H54 (cell line): ENCODE results near the gene ADIPOR1.
"Not testable (repeated sequence)": the region's sequence is repeated elsewhere in the genome, so short reads cannot be mapped to it uniquely, and the experiment has no call there.

Source experiments
- DNase-seq: peaks from one replicate; pipeline ENCODE4 v3.0.0; 2011; ENCODE audit warnings: low spot score, mixed read lengths; ENCODE audit not compliant: insufficient read length
- FAIRE-seq: peaks from 3 replicates; lab custom pipeline; 2011; peaks lifted over from hg19 to GRCh38; lab: Jason Lieb, UNC
- POLR2A ChIP-seq: IDR thresholded peaks from 2 replicates; pipeline ENCODE4 v1.6.1; 2011; ENCODE audit warnings: low read depth, mild to moderate bottlenecking, low read length

ADIPOR1 gene

GRCh38 chr1:202957733-202958543, at the start of gene ADIPOR1:
ADIPOR1 (minus strand) TSS chr1:202958312; CDS start chr1:202951070, 7,242 bp downstream.
- TF ChIP-seq POLR2A, result peak; percentile 80
- DNase-seq, result peak; percentile 94
- no peak for FAIRE-seq

- DNase-seq, result peak; percentile 86
- peak; percentile 86 for FAIRE-seq
- TF ChIP-seq POLR2A, result peak; percentile 86
These were observed 49.1 kb upstream of the ADIPOR1 start, which contains the start of gene TMEM183A for GRCh38 chr1:203006948-203007871. TMEM183A (plus strand) TSS chr1:203007374; CDS start chr1:203007466, 92 bp downstream.

- not testable (repeated sequence) for DNase-seq, FAIRE-seq
These were observed 47.5 kb upstream of the ADIPOR1 start for GRCh38 chr1:203005395-203006142.

GRCh38 chr1:203002951-203003350, 44.8 kb upstream of the ADIPOR1 start:
- TF ChIP-seq POLR2A, result no peak
- no peak for DNase-seq
- FAIRE-seq, result no peak

GRCh38 chr1:203001986-203002385, 43.9 kb upstream of the ADIPOR1 start:
- no peak for FAIRE-seq

GRCh38 chr1:203000217-203000944, 42.3 kb upstream of the ADIPOR1 start:
- no peak for TF ChIP-seq POLR2A
- FAIRE-seq (no peak), DNase-seq (no peak)

More at GRCh38 chr1:203001986-203002385, 43.9 kb upstream of the ADIPOR1 start:
- no peak for DNase-seq
- TF ChIP-seq POLR2A, result no peak

- no peak for TF ChIP-seq POLR2A
- FAIRE-seq (peak; percentile 71), DNase-seq (no peak)
These were observed 41.0 kb upstream of the ADIPOR1 start for GRCh38 chr1:202998836-202999750.

- TF ChIP-seq POLR2A, result no peak
- FAIRE-seq (no peak), DNase-seq (no peak)
These were observed 36.6 kb upstream of the ADIPOR1 start for GRCh38 chr1:202994756-202995155.

GRCh38 chr1:202991112-202991511, 33.0 kb upstream of the ADIPOR1 start:
- DNase-seq, result no peak
- no peak for TF ChIP-seq POLR2A
- FAIRE-seq, result no peak

- FAIRE-seq (no peak), DNase-seq (no peak)
- no peak for TF ChIP-seq POLR2A
These were observed 31.8 kb upstream of the ADIPOR1 start for GRCh38 chr1:202989879-202990278.

- no peak for FAIRE-seq
- TF ChIP-seq POLR2A, result no peak
- DNase-seq, result no peak
These were observed 29.9 kb upstream of the ADIPOR1 start for GRCh38 chr1:202987922-202988583.

GRCh38 chr1:202987255-202987654, 29.1 kb upstream of the ADIPOR1 start:
- FAIRE-seq, result no peak
- DNase-seq, result no peak
- no peak for TF ChIP-seq POLR2A

GRCh38 chr1:202986120-202986519, 28.0 kb upstream of the ADIPOR1 start:
- FAIRE-seq, DNase-seq: not testable (repeated sequence)
